ENCODE results near the gene ALOX15.
"Not testable (repeated sequence)": the region's sequence is repeated elsewhere in the genome, so short reads cannot be mapped to it uniquely, and the experiment has no call there.

ALOX15 gene

DNA sequence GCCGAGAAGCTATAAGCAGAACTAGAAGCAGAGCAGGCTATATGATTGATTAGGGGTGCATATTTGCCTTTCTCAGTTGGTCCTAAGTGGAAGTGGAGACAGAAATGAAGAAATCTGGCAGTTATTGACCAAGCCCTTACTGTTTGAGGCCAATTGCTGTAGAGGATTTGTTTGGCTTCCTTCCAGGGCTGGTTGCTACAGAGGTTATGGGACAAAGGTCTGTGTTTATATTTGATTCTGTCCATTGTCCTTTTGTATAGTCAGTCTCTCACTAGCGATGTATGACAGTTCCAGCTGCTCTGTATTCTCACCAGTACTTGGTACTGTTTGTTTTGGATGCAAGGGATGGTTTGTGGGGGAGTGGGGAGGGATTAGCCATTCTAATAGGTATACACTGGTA is 7.3 kb upstream of the ALOX15 start:
- no peak for DNase-seq (ENCODE audit: low read depth)

DNA sequence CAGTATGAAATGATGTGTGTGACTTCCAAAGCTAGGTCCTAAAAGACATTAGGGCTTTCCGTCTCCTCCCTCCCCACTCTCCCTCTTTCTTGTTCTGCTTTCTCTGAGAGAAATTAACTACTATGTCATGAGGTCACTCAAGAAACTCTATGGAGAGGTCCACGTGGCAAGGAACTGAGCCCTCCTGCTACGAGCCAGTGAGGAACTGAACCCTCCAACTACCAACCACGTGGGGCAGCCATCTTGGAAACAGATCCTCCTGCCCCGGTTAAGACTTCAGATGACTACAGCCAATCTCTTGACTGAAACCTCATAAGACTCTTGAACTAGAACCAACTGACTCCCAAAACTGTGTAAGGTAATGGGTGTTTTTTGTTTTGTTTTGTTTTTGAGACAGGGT is 4.2 kb upstream of the ALOX15 start:
- DNase-seq (ENCODE audit: low read depth) = no peak

DNA sequence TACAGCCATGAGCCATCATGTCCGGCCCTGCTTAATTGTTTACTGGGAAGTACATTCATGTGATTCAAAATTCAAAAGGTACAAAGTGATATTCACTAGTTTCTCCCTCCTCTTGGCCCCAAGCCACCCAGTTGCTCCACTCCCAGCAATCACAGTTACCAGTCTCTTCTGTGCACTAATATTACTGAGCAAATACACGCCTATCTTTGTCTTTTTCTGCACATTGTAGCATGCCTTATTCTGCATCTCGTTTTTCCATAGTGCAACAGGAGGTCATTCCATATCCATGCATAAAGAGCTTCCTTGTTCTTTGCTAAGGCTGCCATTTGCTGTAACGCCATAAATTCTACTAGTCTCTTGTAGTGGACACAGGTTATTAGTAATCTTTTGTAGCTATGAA is 2.2 kb upstream of the ALOX15 start:
- DNase-seq (ENCODE audit: low read depth) = no peak

DNA sequence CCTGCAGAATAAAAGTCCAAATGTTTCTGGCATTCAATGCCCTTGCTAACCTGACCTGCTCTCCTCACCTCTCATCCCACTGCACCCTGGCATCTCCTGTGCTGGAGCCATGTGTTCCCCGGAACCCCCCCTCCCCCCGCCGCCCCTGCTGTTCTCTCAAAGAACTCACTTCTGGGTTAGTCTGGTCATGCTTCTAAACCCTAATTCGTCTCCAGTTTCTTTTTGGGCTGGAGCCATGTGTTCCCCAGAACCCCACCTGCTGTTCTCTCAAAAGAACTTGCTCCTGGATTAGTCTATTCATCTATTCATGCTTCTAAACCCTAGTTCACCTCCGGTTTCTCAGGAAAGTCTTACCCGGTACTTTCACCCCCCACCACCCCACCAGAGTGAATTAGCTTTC is 808 bp upstream of the ALOX15 start:
- no peak for DNase-seq (ENCODE audit: low read depth)

DNA sequence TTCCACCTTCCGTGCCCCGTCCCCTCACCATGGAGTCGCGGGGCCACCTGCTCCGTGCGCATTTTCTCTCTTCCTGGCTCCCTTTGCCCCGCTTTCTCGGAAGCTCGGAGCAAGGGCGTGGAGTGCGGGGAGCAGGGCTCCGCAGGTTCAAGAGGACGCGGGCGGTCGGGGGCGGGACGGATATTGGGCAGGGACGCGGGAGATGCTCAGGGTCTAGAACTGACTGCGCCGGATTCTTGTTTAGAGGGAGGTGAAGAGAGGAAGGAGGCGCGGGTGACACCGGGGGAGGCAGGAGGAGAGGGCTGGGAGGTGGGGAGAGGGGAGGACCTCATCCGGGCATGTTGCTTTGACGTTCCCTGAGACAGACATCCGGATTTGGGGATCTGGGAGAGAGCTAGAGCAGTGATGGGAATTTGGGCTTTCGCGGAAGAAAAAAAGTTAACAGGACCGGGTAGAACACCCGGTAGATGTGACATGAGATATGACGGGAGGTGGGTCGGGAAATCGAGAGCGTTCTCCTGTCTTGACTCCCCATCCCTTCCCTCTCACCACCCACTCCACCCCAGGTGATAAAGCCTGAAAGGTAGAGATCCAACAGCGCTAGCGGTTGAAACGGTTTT is 799 bp downstream of the ALOX15 start:
- not testable (repeated sequence) for DNase-seq (ENCODE audit: low read depth)

- DNase-seq (ENCODE audit: low read depth) = not testable (repeated sequence)
Observed at GRCh38 chr17:4639301-4640059, 2.0 kb downstream of the ALOX15 start.

DNA sequence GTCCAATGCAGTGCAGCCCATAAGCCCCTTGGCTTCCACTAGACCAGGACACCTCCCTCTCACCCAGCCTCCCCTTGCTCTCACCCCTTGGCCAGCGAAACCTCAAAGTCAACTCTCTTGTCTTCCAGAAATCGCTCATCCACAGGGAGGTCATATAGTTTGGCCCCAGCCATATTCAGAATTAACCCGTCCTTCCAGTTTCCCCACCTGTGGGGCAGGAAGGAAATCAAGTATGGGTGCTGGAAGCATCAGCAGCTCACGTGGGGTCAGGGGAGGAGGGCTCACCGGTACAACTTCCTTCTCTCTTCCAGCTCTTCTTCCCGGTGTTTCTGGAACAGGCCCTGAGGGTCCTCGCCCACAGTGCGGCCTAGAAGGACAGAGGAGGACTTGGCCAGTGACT is 2.7 kb downstream of the ALOX15 start:
- DNase-seq (ENCODE audit: low read depth) = not testable (repeated sequence)

- no peak for DNase-seq (ENCODE audit: low read depth)
Observed at GRCh38 chr17:4636474-4637100, 4.9 kb downstream of the ALOX15 start.

- DNase-seq (ENCODE audit: low read depth) = no peak
Observed at GRCh38 chr17:4635823-4636375, 5.6 kb downstream of the ALOX15 start.

DNA sequence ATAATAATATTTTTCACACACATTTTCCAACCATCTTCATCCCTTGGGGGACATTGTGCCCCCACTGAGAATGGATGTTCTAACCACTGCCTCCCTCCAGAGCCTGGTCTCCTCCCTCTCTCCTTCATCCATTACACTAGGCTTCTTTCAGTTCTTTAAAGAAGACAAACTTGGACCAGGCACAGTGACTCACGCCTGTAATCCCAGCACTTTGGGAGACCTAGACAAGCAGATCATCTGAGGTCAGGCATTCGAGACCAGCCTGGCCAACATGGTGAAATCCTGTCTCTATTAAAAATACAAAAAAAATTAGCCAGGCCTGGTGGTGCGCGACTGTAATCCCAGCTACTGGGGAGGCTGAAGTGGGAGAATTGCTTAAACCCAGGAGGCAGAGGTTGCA is 6.5 kb downstream of the ALOX15 start:
- no peak for DNase-seq (ENCODE audit: low read depth)

- no peak for DNase-seq (ENCODE audit: low read depth)
Observed at GRCh38 chr17:4633643-4634042, 7.8 kb downstream of the ALOX15 start.

GRCh38 chr17:4632581-4632920 is 8.9 kb downstream of the ALOX15 start:
- no peak for DNase-seq (ENCODE audit: low read depth)

GRCh38 chr17:4631836-4632580 is 9.5 kb downstream of the ALOX15 start:
- DNase-seq (ENCODE audit: low read depth) = no peak

DNA sequence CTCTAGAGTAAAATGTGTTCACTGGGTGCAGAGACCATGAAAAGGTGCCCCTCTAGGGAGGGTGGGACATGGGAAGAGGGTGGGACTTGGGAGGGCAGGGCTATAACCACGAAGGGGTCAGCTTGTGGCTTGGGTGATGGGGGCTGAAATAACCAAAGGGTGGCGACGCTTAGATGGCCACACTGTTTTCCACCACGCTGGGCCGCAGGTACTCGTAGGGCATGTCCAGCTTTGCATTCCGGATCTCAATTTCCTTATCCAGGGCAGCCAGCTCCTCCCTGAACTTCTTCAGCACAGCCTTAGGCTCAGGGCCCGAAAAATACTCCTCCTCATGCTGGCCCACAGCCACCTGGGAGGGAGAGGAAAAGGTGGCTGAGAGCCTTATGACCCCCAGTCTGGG is 10.0 kb downstream of the ALOX15 start:
- no peak for DNase-seq (ENCODE audit: low read depth)

DNA sequence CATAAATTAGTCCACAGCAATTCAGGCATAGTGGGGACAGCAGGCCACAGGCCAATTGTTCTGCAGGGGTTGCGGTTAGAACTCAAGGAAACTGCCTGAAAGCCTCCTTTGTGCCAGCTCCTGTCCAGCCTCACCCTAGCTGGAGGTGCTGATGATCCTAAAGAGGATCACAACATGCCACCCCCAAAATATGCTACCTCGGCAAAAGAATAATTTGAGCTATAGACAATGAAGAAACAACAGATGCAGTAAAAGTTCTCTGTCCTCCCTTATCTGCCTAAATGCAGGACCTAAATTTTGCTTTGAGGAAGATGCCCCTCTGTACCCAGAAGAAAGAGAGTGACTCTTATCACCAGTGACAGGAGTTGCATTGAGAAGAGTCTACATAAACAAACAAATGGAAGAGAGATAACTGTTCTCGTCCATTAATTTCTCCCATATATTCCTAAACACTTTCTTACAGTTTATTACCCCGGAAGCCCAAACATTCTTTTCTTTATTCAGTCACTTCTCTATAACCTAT is 14.7 kb downstream of the ALOX15 start:
- no peak for DNase-seq (ENCODE audit: low read depth)

DNA sequence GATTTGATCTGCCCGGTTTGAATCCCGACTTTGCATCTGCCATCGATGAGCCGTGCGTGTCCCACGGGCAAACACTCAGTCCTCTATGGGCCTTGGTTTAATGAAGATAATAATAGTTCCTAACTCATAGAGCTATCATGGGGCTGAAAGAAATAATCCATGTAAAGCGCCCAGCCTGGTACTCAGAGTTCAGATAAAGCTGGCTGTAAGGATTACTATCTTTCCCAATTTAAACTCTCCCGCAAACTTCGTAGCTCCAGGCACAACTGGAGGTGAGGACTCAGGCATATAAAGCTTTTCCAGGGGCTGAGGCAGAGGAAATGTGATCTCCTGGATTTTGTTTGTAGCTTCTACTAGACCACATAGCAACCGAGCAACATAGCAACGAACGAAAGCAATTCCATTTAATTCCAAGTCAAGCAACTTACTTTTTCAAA is 16.3 kb downstream of the ALOX15 start:
- DNase-seq (ENCODE audit: low read depth) = no peak

GRCh38 chr17:4624451-4624911 is 17.0 kb downstream of the ALOX15 start:
- DNase-seq (ENCODE audit: low read depth) = not testable (repeated sequence)

GRCh38 chr17:4623249-4623648 is 18.2 kb downstream of the ALOX15 start:
- DNase-seq (ENCODE audit: low read depth) = no peak

DNA sequence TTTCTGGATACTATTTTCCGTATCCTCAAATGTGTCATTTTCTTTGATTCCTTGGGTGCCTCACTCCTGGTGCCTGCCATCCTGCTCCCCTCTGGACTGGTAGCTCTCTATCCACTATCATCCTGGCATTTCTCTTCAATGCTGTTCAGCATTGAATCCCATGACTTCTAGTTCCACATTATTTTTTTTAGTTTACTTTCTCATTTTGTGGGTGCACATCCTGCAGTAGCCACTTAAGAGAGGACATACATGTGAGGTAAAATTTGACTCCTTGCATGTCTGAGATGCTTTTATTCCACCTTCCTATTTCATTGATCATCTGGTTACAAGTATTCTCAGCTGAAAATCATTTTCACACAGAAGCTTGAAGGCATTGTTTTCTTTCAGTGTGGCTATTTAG is 19.1 kb downstream of the ALOX15 start:
- DNase-seq (ENCODE audit: low read depth) = no peak

GRCh38 chr17:4620531-4621101 is 20.9 kb downstream of the ALOX15 start:
- no peak for DNase-seq (ENCODE audit: low read depth)

GRCh38 chr17:4617590-4618351 is 23.7 kb downstream of the ALOX15 start:
- no peak for DNase-seq (ENCODE audit: low read depth)

All from activated T-helper 9 cell treated with anti-CD3 and anti-CD28 coated beads, Interleukin-2, amount 50 U/mL, for 16 hours (primary cell).